RPMI7951 (cell line): ENCODE data around the gene POU6F2. TPM values are rescaled to one million over a fixed set of nuclear protein-coding genes. Genes with fewer than 3 reads are reported as not detected.

Source experiments
- DNase-seq: peaks from one replicate; pipeline ENCODE4 v3.0.0-alpha.2; 2012; ENCODE audit warnings: low read depth
- total RNA-seq: library from RNA; depleted of rRNA; stranded (reverse); fragments of >200 nt; shearing (Covaris generic); gene quantifications from 2 replicates; pipeline ENCODE4 v1.2.3, GENCODE V29; 2014

Gene POU6F2
- total RNA-seq, 1 experiment from 2014 or later, result not detected

- DNase-seq, result no peak
These were observed 455.8 kb downstream of the POU6F2 start for GRCh38 chr7:39433550-39433949.

GRCh38 chr7:39434012-39434411 is 456.3 kb downstream of the POU6F2 start:
- DNase-seq, result no peak

GRCh38 chr7:39446546-39446945 is 468.8 kb downstream of the POU6F2 start:
- DNase-seq, result peak; percentile 33

- no peak for DNase-seq
These were observed 474.2 kb downstream of the POU6F2 start for GRCh38 chr7:39451901-39452300.

- peak; percentile 62 for DNase-seq
These were observed 476.1 kb downstream of the POU6F2 start for GRCh38 chr7:39453743-39454355.

- peak; percentile 34 for DNase-seq
These were observed 480.5 kb downstream of the POU6F2 start for GRCh38 chr7:39458061-39458745.

- peak; percentile 31 for DNase-seq
These were observed 481.9 kb downstream of the POU6F2 start for GRCh38 chr7:39459636-39460035.

- DNase-seq, result no peak
These were observed 482.8 kb downstream of the POU6F2 start for GRCh38 chr7:39460486-39460885.

- DNase-seq, result no peak
These were observed 483.6 kb downstream of the POU6F2 start for GRCh38 chr7:39461263-39461820.

GRCh38 chr7:39463252-39463651 is 485.5 kb downstream of the POU6F2 start:
- DNase-seq, result no peak

- no peak for DNase-seq
These were observed 486.8 kb downstream of the POU6F2 start for GRCh38 chr7:39464350-39465054.

- peak; percentile 65 for DNase-seq
These were observed 487.6 kb downstream of the POU6F2 start for GRCh38 chr7:39465055-39465929.

GRCh38 chr7:39468261-39468660 is 490.6 kb downstream of the POU6F2 start:
- DNase-seq, result no peak

- no peak for DNase-seq
These were observed 491.2 kb downstream of the POU6F2 start for GRCh38 chr7:39468808-39469374.

GRCh38 chr7:39480901-39481300 is 503.2 kb downstream of the POU6F2 start:
- DNase-seq, result no peak

GRCh38 chr7:39488467-39489393 is 511.0 kb downstream of the POU6F2 start:
- DNase-seq, result no peak

- DNase-seq, result no peak
These were observed 512.6 kb downstream of the POU6F2 start for GRCh38 chr7:39490296-39490695.

GRCh38 chr7:39493934-39494333 is 516.2 kb downstream of the POU6F2 start:
- DNase-seq, result no peak

GRCh38 chr7:39501358-39501757 is 523.6 kb downstream of the POU6F2 start:
- no peak for DNase-seq

GRCh38 chr7:39504963-39505362 is 527.3 kb downstream of the POU6F2 start:
- peak; percentile 81 for DNase-seq
